Measurements from ENCODE around the gene DROSHA.

Gene DROSHA

GRCh38 chr5:31416547-31416946 lies 115.3 kb downstream of the DROSHA start:
- DNase-seq (ENCODE audit: low read depth): no peak
- TF ChIP-seq, protein P1, sequence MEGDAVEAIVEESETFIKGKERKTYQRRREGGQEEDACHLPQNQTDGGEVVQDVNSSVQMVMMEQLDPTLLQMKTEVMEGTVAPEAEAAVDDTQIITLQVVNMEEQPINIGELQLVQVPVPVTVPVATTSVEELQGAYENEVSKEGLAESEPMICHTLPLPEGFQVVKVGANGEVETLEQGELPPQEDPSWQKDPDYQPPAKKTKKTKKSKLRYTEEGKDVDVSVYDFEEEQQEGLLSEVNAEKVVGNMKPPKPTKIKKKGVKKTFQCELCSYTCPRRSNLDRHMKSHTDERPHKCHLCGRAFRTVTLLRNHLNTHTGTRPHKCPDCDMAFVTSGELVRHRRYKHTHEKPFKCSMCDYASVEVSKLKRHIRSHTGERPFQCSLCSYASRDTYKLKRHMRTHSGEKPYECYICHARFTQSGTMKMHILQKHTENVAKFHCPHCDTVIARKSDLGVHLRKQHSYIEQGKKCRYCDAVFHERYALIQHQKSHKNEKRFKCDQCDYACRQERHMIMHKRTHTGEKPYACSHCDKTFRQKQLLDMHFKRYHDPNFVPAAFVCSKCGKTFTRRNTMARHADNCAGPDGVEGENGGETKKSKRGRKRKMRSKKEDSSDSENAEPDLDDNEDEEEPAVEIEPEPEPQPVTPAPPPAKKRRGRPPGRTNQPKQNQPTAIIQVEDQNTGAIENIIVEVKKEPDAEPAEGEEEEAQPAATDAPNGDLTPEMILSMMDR (IDR thresholded peaks at IDR 0.05; ENCODE audit: low read length, missing control alignments): no peak
- H3K4me3 ChIP-seq (replicated peaks; ENCODE audit: low read depth, low read length): no peak overlapping the region

GRCh38 chr5:31415960-31416359 lies 115.9 kb downstream of the DROSHA start:
- DNase-seq (ENCODE audit: low read depth): no peak
- TF ChIP-seq, protein P1 (IDR thresholded peaks at IDR 0.05; ENCODE audit: low read length, missing control alignments): no peak
- no peak overlapping the region for H3K4me3 ChIP-seq (replicated peaks; ENCODE audit: low read depth, low read length)

GRCh38 chr5:31415009-31415923 lies 116.6 kb downstream of the DROSHA start:
- peak; percentile 19 for DNase-seq (ENCODE audit: low read depth)
- no peak overlapping the region for H3K4me3 ChIP-seq (replicated peaks; ENCODE audit: low read depth, low read length)
- TF ChIP-seq, protein P1 (IDR thresholded peaks at IDR 0.05; ENCODE audit: low read length, missing control alignments): no peak

GRCh38 chr5:31413030-31413812 lies 118.7 kb downstream of the DROSHA start:
- TF ChIP-seq, protein P1 (IDR thresholded peaks at IDR 0.05; ENCODE audit: low read length, missing control alignments): no peak
- no peak overlapping the region for H3K4me3 ChIP-seq (replicated peaks; ENCODE audit: low read depth, low read length)
- no peak for DNase-seq (ENCODE audit: low read depth)

GRCh38 chr5:31412324-31412723 lies 119.6 kb downstream of the DROSHA start:
- peak; percentile 31 for DNase-seq (ENCODE audit: low read depth)
- TF ChIP-seq, protein P1 (IDR thresholded peaks at IDR 0.05; ENCODE audit: low read length, missing control alignments): no peak
- no peak overlapping the region for H3K4me3 ChIP-seq (replicated peaks; ENCODE audit: low read depth, low read length)

GRCh38 chr5:31410089-31410488 lies 121.8 kb downstream of the DROSHA start:
- DNase-seq (ENCODE audit: low read depth): no peak
- H3K4me3 ChIP-seq (replicated peaks; ENCODE audit: low read depth, low read length): no peak overlapping the region
- TF ChIP-seq, protein P1 (IDR thresholded peaks at IDR 0.05; ENCODE audit: low read length, missing control alignments): no peak
